ENCODE data around the gene GRPEL1. TPM values are rescaled to one million over a fixed set of nuclear protein-coding genes. Genes with fewer than 3 reads are reported as not detected.

GRPEL1 gene
- total RNA-seq, 2 experiments from 2014 or later, result 113 TPM

- ChIA-PET POLR2A (interaction anchor here (4.9 kb wide), 1 partner anchor 27 kb away, joined by 55 read pairs; the partner anchor contains the start of gene GRPEL1), CTCF (interaction anchor here (1.0 to 5.5 kb wide), 3 partner anchors 13 to 321 kb away, joined by 3 to 76 read pairs (median 3); partner anchors contain the start of gene GRPEL1)
Measured at GRCh38 chr4:7041246-7041645, 26.6 kb downstream of the GRPEL1 start.

- CTCF ChIA-PET, result interaction anchor here (1.0 to 5.5 kb wide), 2 partner anchors 28 to 320 kb away, joined by 3 to 76 read pairs; partner anchors contain the start of gene GRPEL1
- POLR2A ChIA-PET, result no interaction called here
Measured at GRCh38 chr4:7040765-7041164, 27.1 kb downstream of the GRPEL1 start.

- POLR2A ChIA-PET, result no interaction called here
- CTCF ChIA-PET, result no interaction called here
Measured at GRCh38 chr4:7037425-7037824, 30.4 kb downstream of the GRPEL1 start.

- CTCF ChIA-PET, result no interaction called here
- POLR2A ChIA-PET, result interaction anchor here (0.6 kb wide), 1 partner anchor 75 kb away, joined by 3 read pairs; no protein-coding TSS in a partner anchor
Measured at GRCh38 chr4:7034262-7035081, 33.4 kb downstream of the GRPEL1 start.

- ChIA-PET POLR2A (no interaction called here), CTCF (no interaction called here)
Measured at GRCh38 chr4:7032596-7032995, 35.3 kb downstream of the GRPEL1 start.

GRCh38 chr4:7031558-7032449 lies 36.1 kb downstream of the GRPEL1 start:
- ChIA-PET POLR2A (no interaction called here), CTCF (no interaction called here)

- ChIA-PET POLR2A (no interaction called here), CTCF (no interaction called here)
Measured at GRCh38 chr4:7030856-7031255, 37.0 kb downstream of the GRPEL1 start.

GRCh38 chr4:7029921-7030320 lies 37.9 kb downstream of the GRPEL1 start:
- ChIA-PET POLR2A (interaction anchor here (0.6 kb wide), 1 partner anchor 38 kb away, joined by 3 read pairs; the partner anchor contains the start of gene GRPEL1), CTCF (interaction anchor here (0.8 kb wide), 1 partner anchor 311 kb away, joined by 3 read pairs; no protein-coding TSS in a partner anchor)

GRCh38 chr4:7029212-7029611 lies 38.7 kb downstream of the GRPEL1 start:
- ChIA-PET CTCF (interaction anchor here (0.8 to 1.7 kb wide), 2 partner anchors 14 to 310 kb away, joined by 3 to 4 read pairs; partner anchors contain the start of gene TADA2B), POLR2A (no interaction called here)

GRCh38 chr4:7027913-7028312 lies 40.0 kb downstream of the GRPEL1 start:
- ChIA-PET CTCF (interaction anchor here (1.7 kb wide), 1 partner anchor 15 kb away, joined by 4 read pairs; the partner anchor contains the start of gene TADA2B), POLR2A (no interaction called here)

GRCh38 chr4:7027284-7027683 lies 40.6 kb downstream of the GRPEL1 start:
- POLR2A ChIA-PET, result no interaction called here
- CTCF ChIA-PET, result no interaction called here

GRCh38 chr4:7026107-7026506 lies 41.8 kb downstream of the GRPEL1 start:
- ChIA-PET CTCF (no interaction called here), POLR2A (no interaction called here)

GRCh38 chr4:7025040-7025602 lies 42.7 kb downstream of the GRPEL1 start:
- CTCF ChIA-PET, result no interaction called here
- POLR2A ChIA-PET, result no interaction called here

- ChIA-PET CTCF (no interaction called here), POLR2A (no interaction called here)
Measured at GRCh38 chr4:7024336-7024890, 43.5 kb downstream of the GRPEL1 start.

GRCh38 chr4:7023901-7024300 lies 44.0 kb downstream of the GRPEL1 start:
- ChIA-PET CTCF (no interaction called here), POLR2A (no interaction called here)

- ChIA-PET CTCF (no interaction called here), POLR2A (no interaction called here)
Measured at GRCh38 chr4:7023486-7023885, 44.4 kb downstream of the GRPEL1 start.

- ChIA-PET POLR2A (no interaction called here), CTCF (no interaction called here)
Measured at GRCh38 chr4:7021930-7022664, 45.8 kb downstream of the GRPEL1 start.

GRCh38 chr4:7021355-7021754 lies 46.5 kb downstream of the GRPEL1 start:
- POLR2A ChIA-PET, result no interaction called here
- CTCF ChIA-PET, result no interaction called here

- ChIA-PET CTCF (no interaction called here), POLR2A (no interaction called here)
Measured at GRCh38 chr4:7020856-7021255, 47.0 kb downstream of the GRPEL1 start.

Measured in activated CD8-positive, alpha-beta memory T cell treated with anti-CD3 and anti-CD28 coated beads for 36 hours (primary cell).